Renal pelvis (tissue), 12 donors: Measurements from ENCODE around the gene OR8G5. TPM values are rescaled to one million over a fixed set of nuclear protein-coding genes. Genes with fewer than 3 reads are reported as not detected.
"Not testable (repeated sequence)": the region's sequence is repeated elsewhere in the genome, so short reads cannot be mapped to it uniquely, and the experiment has no call there.

Experiments
- DNase-seq: peaks from one replicate; pipeline ENCODE4 v3.0.0-alpha.2; 2013
- long read RNA-seq, 16 experiments: transcript quantifications; one replicate each; lab custom pipeline, GENCODE V29; 2026
- polyA plus RNA-seq, 3 donors: library from polyadenylated mRNA; unstranded; fragments of 120-200 nt; gene quantifications; one replicate each; pipeline ENCODE4 v1.2.1, GENCODE V29; 2013; ENCODE audit not compliant: insufficient read length in 3 of 3

Gene OR8G5, protein sequence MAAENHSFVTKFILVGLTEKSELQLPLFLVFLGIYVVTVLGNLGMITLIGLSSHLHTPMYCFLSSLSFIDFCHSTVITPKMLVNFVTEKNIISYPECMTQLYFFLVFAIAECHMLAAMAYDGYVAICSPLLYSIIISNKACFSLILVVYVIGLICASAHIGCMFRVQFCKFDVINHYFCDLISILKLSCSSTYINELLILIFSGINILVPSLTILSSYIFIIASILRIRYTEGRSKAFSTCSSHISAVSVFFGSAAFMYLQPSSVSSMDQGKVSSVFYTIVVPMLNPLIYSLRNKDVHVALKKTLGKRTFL
- polyA plus RNA-seq = not detected
- long read RNA-seq, donor 1 = 0 reads
- long read RNA-seq, donor 2 = 0 reads
- long read RNA-seq, donor 3 = 0 reads
- long read RNA-seq, donor 4 = 0 reads
- long read RNA-seq, donor 5, partial matches to known transcripts = 0 of 1 reads
- long read RNA-seq, donor 5, other reads (novel, unspliced or antisense) = 0 of 1 reads
- long read RNA-seq, donor 6 = 0 reads
- long read RNA-seq, donor 7 = 0 reads
- long read RNA-seq, donor 8 = 0 reads
- long read RNA-seq, donor 9 = 0 reads
- long read RNA-seq, donor 10 = 0 reads
- long read RNA-seq, donor 11 = 0 reads
- long read RNA-seq, donor 12 = 0 reads
- long read RNA-seq, donor 13 = 0 reads
- long read RNA-seq, donor 14 = 0 reads
- long read RNA-seq, donor 15 = 0 reads
- long read RNA-seq, donor 16 = 0 reads

DNA sequence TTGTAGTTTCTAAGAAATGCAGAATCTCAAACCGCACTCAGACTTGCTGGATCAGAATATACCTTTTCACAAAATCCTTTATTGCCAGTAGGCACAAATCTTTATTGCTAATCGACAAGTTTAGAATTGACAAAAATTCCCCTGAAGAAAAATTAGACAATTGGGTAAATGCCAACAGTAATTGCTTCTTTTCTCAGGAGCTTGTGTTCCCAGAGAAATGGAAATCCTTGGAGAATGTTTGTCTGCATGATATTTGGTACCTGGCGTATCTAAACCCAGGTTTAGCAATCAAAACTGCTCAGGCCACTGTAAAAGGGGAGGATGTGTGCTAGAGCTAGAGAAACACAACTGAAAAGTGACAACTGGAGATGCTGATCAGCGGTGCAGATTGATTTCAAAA is at the start of gene OR8G5:
Gene OR8G5 (plus strand): TSS at position 301 of the 400 bp plus-strand sequence. CDS start 8,556 bp downstream, outside the sequence.
- DNase-seq = no peak

DNA sequence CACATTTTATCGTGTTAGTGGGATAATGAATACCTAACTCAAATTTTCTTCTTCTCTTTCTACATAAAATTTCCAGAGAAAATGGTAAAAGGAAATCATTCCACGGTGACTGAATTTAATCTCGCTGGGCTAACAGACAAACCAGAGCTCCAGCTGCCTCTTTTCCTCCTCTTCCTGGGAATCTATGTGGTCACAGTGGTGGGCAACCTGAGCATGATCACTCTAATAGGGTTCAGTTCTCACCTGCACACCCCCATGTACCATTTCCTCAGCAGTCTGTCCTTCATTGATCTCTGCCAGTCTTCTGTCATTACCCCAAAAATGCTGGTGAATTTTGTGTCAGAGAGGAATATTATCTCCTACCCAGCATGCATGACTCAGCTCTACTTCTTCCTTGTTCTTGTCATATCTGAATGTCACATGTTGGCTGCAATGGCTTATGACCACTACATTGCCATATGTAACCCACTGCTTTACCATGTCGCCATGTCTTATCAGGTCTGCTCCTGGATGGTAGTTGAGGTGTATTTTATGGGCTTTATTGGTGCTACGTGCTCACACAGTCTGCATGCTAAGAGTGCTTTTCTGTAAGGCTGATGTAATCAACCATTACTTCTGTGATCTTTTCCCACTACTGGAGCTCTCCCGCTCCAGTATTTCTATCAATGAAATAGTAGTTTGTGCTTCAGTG is 48.9 kb upstream of the OR8G5 start:
- no peak for DNase-seq

DNA sequence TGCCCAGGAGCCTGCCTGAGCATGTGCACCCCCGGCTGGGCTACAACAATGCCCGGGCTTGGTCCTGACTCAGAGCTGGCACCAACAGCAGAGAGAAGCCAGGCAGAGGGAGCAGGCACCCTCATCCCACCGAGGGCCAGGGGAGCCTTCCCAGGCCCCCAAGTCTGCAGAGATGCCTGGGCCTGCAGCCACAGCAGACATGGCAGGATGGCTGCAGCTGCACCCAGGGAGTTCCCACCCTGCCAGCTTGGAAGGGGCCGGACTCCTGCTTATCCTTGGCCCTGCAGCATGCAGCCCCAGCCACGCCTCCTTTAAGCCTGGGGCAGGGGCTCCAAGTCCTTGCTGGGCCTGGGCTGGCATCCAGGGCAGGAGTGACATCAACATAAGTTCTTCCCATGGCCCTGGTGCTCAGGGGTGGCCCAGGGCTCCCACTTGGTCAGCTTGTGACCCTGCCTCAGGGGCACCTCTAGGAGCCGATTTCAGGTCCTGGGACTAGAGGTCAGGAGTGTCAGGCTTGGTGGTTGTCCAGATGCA is 46.3 kb upstream of the OR8G5 start:
- DNase-seq = no peak

DNA sequence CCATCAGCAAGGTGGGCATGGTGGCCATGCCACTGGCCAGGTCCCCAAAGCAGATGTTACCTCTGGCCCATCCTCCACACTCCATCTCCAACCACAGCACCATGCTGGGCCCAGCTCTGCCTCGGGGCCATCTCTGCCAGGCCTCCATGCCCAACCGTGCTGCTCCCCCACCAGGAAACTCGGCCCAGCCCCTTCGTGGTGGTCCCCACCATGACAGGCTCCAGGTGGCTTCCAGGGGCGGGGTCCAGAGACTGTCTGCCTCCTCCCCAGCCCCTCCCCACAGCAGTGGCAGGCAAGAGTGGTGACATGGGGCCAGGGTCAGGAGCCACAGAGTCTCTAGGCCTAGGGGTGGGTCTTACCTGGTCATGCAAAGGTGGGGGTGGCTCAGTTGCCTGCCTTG is 45.8 kb upstream of the OR8G5 start:
- DNase-seq = no peak

DNA sequence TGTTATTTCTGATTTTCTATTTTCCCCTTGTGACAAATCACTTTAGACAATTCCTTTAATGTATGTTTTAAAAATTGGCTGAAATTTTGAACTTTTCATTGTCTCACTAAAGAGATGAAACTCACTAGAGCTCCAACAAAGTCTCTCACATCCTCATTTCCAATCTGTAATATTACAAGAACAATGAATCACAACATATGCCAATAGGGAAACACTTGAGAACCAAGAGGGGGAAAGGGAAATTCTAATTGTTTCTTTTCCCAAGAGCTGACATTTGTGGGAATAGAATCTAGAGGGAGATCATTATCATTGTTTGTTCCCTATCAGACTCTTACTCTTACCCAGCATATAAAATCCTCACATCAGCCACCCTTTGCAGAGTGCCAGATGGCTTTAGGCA is 44.9 kb upstream of the OR8G5 start:
- no peak for DNase-seq

DNA sequence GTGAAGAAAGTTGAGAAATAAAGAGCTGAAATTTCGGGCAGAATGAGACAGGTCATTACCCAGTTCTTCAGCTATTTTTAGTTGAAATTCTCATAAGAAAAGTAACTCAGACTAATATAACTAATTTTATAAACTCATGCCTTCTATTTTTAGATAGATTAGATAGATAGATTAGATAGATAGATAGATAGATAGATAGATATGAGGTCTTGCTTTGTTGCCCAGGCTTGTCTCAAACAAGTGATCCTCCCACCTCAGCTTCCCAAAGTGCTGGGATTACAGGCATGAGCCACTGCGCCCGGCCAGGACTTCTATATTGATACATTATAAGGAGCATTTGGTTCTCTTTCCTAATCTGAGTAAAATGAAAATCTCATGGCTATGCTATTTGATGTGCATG is 42.1 kb upstream of the OR8G5 start:
- no peak for DNase-seq

DNA sequence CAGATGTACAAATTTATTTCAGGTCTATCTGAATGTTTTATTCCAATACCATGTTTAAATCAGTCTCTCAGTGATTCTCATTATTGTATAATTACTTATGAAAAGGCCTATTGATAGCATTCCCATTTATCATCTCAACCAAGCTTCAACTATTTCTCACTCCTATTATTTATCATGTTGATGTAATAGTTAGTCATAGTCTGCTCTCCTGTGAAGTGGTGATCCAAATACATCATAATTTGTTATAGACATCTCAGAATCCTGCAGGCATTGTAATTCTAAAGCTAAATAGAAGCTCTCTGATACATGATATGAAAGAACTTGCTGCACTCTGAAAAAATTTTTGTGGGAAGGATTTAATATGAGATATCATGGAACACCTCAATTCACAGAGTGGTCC is 37.0 kb upstream of the OR8G5 start:
- no peak for DNase-seq

DNA sequence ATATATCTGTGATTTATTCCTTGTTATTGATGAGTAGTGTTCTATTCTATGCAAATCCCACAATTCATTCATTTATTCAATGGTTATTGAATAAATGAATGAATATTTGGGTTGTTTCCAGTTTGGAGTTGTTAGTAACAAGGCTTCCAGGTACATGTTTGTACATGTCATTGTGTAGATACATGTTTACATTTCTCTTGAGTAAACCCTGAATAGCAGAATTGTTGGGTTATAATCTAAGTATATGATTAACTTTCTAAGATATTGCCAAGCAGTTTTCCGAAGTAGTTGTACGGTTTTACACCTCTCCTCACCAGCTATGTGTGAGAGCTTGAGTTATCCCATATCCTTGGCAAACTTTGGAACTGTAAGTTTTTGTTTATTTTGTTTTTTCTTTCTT is 33.8 kb upstream of the OR8G5 start:
- DNase-seq = no peak

DNA sequence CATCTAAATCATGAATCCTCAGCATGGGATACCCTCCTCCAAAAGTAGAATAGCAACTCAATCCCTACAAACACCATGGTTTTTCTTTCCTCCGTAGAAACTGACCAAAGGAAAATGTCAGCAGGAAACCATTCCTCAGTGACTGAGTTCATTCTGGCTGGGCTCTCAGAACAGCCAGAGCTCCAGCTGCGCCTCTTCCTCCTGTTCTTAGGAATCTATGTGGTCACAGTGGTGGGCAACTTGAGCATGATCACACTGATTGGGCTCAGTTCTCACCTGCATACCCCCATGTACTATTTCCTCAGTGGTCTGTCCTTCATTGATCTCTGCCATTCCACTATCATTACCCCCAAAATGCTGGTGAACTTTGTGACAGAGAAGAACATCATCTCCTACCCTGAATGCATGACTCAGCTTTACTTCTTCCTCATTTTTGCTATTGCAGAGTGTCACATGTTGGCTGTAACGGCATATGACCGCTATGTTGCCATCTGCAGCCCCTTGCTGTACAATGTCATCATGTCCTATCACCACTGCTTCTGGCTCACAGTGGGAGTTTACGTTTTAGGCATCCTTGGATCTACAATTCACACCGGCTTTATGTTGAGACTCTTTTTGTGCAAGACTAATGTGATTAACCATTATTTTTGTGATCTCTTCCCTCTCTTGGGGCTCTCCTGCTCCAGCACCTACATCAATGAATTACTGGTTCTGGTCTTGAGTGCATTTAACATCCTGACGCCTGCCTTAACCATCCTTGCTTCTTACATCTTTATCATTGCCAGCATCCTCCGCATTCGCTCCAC is 31.4 kb upstream of the OR8G5 start:
- not testable (repeated sequence) for DNase-seq

DNA sequence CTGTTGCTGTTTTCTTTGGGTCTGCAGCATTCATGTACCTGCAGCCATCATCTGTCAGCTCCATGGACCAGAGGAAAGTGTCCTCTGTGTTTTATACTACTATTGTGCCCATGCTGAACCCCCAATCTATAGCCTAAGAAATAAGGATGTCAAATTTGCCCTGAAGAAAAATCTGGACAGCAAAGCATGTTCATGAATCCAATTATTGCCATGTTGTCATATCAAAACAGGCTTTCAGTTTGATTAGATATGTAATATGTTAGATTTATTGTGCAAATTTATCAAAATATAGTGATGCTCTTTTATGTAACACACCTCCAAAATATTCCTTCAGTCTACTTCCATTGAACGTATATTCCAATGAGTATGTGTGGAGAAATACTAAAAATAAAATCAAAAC is 30.7 kb upstream of the OR8G5 start:
- no peak for DNase-seq

DNA sequence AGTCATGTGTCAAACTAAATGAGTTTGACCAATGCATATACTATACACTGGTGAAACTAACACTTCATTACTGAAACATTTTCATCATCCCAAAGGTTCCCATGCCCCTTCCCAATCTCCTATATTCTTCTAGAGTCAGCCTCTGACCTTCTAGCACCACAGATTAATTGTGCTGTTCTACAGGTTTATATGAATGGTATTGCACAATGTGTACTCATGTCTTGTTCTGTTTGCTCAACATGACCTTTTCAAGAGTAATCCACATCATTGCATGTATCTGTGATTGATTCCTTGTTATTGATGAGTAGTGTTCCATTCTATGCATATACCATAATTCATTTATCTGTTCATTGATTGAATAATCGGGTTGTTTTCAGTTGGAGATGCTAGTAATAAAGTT is 22.8 kb upstream of the OR8G5 start:
- DNase-seq = no peak

DNA sequence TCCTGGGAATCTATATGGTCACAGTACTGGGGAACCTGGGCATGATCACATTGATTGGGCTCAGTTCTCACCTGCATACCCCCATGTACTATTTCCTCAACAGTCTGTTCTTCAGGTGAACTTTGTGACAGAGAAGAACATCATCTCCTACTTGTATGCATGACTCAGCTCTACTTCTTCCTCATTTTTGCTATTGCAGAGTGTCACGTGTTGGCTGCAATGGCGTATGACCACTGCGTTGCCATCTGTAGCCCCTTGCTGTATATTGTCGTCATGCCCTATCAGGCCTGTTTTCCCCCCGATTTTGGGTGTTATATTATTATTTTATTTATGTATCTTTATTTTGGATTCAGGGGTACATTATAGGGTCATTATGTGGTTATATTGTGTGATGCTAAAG is 17.7 kb upstream of the OR8G5 start:
- DNase-seq = no peak

DNA sequence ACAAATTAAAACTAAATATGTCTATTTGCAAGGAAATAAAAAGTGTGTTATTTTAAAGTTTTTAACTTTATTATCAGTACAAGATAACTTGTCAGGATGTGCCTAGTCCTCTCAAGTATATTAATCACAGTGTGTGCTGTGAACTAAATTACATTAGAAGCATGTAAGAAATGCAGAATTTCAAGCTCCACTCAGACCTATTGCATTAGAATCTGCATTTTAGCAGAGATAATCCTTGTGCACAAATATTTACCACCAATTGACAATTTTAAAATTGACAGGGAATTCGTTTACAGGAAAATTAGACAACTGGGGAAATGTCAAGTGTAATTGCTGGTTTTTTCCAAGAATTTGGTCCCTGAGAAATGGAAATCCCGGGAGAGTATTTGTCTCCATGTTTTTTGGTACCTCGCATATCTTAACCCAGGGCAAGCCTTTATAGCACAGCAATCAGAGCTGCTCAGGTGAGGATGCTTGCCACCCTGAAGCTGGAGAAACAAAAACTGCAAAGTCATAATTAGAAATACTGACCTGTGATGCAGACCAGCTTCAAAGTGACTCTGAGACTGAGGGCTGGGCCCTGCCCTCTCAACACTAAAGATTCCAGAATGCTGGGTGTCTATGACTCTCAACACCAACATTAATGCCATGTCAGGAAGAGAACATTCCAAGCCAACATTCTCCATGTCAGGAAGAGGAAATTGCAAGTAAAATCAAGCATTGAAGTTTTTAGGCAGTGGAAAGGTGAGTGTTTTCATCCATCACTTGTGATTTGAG is 15.4 kb upstream of the OR8G5 start, which contains the start of gene OR8G1:
Gene OR8G1 (plus strand): TSS at position 475 of the 777 bp plus-strand sequence. CDS start 8,581 bp downstream, outside the sequence.
- DNase-seq = no peak

DNA sequence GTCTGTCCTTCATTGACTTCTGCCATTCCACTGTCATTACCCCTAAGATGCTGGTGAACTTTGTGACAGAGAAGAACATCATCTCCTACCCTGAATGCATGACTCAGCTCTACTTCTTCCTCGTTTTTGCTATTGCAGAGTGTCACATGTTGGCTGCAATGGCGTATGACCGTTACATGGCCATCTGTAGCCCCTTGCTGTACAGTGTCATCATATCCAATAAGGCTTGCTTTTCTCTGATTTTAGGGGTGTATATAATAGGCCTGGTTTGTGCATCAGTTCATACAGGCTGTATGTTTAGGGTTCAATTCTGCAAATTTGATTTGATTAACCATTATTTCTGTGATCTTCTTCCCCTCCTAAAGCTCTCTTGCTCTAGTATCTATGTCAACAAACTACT is 6.3 kb upstream of the OR8G5 start:
- DNase-seq = not testable (repeated sequence)

DNA sequence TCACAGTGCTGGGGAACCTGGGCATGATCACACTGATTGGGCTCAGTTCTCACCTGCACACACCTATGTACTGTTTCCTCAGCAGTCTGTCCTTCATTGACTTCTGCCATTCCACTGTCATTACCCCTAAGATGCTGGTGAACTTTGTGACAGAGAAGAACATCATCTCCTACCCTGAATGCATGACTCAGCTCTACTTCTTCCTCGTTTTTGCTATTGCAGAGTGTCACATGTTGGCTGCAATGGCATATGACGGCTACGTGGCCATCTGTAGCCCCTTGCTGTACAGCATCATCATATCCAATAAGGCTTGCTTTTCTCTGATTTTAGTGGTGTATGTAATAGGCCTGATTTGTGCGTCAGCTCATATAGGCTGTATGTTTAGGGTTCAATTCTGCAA is 8.9 kb downstream of the OR8G5 start:
- not testable (repeated sequence) for DNase-seq

DNA sequence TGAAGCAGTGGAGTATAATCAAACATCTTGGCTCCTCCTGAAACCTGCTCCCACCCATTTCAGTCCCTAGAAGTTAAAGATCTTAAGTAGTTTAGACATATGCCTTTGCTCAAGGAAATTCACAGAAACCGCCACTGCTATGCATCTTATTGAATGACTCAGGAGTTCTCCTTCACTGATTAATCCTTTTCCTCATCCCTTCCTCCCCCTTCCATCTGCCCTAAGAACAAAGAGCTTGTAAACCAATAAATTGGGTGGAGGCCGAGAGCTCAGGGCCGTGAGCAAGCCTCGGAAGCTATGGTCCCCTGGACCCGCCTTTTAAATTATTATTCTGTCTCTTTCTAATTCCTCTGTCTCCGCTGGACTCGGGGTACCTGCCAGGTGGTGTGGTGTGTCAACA is 14.7 kb downstream of the OR8G5 start:
- DNase-seq = not testable (repeated sequence)

DNA sequence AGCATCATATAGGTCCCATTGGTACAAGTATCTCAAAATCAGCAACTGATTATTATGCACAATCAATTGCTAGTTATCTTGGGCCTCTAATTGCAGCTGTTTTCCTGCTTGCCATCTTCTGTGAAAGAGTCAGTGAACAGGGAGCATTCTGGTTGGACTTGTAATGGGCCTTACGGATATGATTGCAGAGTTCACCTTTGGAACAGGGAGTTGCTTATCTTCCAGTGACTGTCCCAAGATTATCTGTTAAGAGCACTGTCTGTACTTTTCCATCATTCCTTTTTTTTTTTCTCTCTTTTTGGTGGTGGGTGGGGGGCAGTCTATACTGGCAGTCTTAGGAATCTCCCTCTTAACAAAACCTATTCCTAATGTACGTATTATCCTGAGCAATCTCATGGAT is 17.8 kb downstream of the OR8G5 start:
- no peak for DNase-seq

DNA sequence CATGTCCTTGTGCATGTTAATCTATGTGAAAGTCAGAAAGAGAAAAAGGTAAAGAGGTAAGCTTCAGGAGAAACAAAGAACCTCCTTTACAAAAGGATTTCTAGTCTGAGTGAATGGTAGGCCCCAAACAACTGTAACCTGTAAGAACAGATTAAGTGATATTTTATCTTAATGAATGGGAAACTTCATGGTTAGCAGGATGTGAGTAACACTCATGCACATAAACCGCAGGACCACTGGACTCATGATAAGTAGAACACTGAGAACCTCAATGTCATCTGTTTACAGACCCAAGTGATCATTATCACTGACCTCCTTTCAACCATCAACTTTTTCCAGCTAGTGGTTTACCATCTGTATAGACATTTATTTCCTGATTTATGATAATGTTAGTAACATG is 19.9 kb downstream of the OR8G5 start:
- no peak for DNase-seq

DNA sequence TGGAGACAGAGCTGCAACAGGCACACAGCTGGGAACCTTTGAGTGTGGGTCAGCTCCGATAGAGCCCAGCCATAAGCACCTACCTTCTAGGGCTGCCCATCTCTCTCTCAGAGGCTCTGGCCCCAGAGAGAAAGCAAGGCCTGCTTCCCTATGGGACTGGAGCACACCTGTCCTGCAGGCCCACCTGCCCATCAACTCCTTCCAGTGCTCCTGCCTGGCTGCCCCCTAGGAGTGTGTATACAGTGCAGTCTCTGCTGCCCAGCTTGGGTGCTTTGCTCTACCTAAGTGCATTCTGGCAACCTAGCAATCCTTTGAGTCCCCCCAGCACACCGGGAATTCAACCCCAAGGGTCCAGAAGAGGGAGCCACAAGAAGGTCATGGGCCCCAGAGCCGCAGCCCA is 21.0 kb downstream of the OR8G5 start:
- no peak for DNase-seq

DNA sequence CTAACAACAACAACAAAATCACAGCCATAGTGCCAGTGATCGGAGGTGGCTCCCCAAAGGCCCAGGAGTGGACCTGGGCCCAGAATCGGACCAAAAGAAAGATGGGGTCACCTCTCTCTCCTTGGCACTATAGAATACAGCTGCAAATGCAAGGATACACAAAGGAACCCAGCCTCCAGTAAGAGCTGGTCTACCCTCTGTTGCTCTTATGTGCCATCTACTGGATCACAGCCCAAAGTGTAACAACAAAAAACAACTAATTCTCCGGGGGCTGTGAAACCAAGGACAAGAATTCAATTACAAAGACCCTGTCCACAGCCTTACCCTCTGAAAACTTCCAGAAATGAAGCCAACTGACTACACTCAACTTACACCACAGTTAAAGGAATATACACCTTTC is 21.6 kb downstream of the OR8G5 start:
- DNase-seq = no peak

DNA sequence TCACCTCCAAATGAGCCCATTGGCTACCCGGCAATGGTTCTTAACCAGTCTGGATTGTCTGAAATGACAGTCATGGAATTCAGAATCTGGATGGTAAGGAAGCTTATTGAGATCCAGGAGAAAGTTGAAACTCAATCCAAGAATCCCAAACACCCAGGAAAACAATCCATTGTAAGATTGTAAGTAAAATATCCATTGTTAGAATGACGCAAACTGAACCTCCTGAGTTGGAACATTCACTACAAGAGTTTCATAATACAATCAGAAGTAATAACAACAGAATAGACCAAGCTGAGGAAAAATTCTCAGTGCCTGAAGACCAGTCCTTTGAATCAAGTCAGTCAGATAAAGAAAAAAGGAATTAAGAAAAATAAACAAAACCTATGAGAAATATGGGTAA is 22.1 kb downstream of the OR8G5 start:
- no peak for DNase-seq
